LoVo (cell line): ENCODE data around the gene GAL3ST3.
"Not testable (repeated sequence)": the region's sequence is repeated elsewhere in the genome, so short reads cannot be mapped to it uniquely, and the experiment has no call there.

Experiments
- DNase-seq: peaks from one replicate; pipeline ENCODE4 v3.0.0-alpha.2; 2016; ENCODE audit warnings: low spot score

Gene GAL3ST3

DNA sequence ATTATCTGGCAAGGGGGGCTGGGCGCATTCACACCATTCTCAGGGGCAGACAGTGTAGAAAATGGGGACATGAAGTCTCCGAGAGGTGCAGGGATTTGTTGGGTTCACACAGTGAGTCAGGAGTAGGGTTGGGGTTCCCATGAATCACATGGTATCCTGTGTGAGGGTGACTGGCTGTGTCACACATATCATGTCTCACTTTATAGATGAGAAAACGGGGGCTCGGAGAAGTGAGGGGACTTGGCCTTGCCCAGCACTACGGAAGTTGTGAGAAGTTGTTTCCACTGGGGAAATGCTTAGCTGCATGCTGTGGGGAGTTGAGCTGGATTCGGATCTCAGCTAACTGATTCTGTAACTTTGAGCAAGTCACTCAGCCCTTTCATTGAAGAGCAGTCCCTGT is 4.2 kb downstream of the GAL3ST3 start:
- DNase-seq, result no peak

DNA sequence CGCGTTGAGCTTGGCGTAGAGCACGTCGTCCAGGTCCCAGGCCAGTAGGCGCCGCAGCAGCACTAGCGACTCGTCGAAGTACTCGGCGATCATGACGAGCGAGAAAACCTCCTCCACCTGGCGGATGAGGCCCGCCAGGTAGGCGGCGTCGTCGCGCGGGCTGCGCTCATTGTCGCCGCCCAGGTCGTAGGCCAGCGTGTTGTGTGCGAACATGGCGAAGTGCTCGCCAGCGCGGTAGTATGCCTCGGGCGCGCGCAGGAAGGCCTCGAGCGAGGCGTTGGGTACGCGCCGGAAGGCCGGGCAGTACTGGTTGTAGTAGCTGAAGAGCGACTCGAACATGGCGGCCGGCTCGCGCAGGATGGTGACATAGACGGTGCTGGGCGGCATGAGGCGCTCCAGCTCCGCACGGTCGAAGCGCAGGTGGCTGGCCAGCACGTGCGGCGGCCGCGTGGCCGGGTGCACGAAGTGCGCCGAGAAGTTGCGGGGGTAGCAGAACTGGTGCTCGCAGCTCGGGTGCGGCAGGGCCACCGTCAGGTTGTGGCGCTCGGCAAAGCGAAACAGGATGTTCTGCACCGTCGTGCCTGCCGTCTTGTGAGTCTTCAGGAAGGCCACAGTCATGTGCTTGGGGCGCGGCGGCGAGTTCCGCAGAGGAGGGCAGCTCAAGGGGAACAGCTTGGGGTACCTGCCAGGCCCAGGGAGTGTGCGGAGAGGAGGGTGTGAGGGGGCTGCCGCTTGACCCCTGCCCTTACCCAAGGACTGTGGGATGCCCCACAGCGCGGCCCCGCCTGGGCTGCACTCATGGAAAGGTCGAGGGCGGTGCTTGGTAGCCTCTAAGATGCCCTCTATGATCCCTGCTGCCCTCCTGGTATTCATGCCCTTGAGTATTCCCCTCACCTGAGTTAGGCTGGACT is 5.7 kb downstream of the GAL3ST3 start:
- DNase-seq, result no peak

DNA sequence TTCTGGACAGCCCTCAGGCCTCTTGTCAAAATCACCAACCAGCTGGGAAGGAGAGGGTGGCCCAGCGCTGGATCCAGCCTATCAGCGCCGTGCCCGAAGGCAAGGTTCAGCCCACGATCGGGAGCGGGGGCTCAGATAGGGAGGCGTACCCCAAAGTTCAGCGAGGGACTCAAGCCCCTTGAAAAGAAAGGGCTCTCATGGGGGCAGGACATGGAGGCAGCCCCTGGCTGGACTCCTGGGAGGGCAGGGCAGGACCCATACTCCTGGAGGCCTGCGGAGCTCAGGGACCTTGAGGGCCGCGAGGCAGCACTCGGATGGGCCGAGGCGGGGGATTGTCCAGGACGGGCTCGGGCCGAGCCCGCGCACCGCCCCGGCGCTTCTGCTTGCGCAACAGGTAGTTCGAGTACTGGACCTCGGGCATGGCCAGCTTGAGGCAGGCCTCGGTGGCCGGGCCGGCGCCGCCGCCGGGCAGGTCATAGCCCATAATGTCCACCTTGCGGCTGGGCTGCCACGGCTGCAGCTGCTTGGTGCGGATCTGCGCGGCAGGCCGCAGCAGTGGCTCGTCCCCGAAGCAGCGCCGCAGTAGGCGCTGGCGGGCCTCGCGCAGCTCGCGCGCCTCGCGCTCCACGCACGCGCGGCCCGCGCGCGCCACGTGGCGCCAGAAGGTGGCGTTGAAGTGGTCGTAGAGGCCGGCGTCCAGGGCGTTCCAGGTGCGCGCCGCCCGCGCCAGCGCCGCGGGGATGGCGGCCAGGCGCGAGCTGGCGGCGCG is 6.5 kb downstream of the GAL3ST3 start:
- no peak for DNase-seq

DNA sequence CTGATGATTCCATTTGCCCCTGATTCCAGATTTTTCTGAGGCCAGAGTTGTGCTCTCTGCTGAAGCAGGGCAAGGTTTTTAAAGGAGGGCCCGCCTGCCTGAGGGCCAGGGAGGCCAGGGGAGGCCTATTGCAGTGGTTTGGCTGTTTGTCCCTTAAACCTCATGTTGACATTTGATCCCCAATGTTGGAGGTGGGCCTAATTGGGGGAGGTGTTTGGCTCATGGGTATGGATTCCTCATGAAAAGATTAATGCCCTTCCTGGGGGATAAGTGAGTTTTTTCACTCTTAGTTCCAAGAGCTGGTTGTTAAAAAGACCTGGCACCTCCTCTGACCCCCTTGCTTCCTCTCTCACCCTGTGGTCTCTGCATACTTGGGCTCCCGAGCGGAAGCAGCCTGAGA is 9.2 kb downstream of the GAL3ST3 start:
- DNase-seq, result no peak

DNA sequence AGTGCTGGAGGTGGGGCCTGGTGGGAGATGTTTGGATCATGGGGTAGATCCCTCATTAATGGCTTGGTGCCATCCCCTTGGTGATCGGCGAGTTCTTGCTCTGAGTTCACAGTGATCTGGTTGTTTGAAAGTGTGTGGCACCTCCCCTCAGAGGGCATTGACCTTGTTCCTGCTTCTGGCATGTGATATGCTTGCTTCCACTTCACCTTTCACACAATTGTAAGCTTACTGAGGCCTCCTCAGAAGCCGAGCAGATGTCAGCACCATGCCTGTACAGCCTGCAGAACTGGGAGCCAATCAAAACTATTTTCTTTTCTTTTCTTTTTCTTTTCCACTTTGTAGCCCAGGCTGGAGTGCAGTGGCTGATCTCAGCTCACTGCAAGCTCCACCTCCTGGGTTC is 11.6 kb downstream of the GAL3ST3 start:
- DNase-seq, result no peak

DNA sequence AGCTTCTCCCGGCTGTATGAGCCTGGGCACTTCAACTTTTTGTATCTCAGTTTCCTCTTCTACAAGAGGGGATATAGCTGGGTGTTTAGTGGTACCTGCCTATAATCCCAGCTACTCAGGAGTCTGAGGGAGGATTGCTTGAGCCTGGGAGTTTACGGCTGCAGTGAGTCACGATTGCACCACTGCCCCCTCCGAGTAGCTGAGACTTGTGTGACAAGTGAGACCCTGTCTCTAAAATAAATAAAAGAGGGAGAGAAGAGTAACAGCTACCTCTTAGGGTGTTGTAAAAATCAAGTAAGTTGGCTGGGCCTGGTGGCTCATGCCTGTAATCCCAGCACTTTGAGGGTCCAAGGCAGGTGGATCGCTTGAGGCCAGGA is 12.6 kb downstream of the GAL3ST3 start:
- DNase-seq, result no peak

DNA sequence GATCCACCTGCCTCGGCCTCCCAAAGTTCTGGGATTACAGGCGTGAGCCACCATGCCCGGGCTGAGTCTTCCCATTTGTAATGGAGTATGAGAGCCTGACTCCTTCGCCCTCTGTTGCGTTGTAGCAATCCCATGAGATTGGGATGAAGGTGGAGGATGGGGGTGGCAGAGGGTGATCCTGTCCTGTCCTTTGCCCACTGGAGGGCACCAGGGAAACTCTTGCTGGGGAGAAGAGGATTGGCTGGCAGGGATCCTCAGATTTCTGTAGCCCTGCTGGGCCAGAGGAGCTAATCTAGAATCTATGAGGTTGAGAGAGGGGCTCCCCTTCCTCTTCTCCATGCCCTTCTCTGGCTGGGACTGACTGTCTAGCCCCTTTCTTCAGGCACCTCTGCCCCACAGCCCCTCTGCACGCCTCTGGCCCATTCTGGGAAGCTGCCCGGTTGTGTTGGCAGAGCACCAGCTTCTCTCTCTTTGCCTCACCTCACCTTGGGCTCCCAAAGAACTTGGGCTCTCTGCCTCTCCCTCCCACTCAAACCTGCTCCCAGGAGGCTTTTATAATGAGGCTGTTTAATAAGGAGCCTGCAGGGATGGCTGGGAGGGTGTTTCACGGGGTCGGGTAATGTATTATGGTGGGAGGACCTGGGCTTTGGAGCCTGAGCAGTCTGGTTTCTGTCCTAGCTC is 13.2 kb downstream of the GAL3ST3 start:
- no peak for DNase-seq

DNA sequence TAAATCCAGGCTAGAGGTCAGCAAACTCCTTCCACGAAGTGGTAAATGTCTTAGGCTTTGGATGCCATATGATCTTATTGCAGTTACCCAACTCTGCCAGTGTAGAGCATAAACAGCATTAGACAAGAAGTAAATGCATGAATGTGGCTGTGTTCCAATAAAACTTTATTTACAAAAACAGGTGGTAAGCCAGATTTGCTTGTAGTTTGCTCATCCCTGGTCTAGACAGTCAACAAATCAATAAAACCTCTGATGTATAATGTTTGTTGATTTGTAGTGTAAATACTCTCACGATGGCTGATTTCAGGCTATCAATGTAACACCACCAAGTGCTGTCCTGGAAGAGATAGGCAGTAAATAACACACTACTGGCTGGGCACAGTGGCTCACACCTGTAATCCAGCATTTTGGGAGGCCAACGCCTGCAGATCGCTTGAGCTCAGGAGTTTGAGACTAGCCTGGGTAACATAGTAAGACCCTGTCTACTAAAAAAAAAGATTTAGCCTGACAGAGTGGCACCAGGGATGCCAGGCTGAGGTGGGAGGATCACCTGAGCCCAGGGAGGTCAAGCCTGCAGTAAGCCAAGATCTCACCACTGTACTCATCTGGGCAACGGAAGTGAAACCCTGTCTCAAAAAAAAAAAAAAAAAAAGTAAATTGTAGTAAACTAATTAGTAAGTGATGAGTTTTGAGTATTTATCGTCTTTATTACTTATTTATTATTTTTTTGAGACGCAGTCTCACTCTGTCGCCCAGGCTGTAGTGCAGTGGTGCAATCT is 15.8 kb downstream of the GAL3ST3 start:
- DNase-seq, result no peak

DNA sequence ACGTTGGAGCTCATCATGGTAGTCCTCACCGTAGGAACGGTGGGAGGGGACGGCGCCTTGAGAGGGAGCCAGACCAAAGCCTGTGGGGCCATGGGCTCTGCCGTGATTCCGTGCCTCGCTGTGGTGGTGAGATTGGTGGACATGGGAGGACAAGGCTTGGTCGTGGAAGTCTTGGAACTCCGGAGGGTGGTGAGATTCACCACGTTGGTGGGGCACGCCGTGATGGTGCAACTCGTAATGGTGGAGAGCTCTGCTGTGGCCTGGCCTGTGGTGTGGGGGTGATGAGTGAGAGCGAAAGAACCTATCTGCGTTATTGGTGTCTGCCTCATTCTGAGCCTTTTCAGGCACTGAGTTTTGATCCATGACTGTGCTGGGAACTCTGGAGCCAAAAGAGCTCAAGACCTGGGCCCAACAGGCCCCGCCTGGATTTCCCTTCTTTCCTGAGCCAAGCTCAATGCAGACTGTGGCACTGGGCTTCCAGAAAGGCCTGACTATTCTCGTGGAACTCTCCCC is 22.9 kb downstream of the GAL3ST3 start, which contains the start of gene CATSPER1:
Gene CATSPER1, minus strand, starts transcription at position 463 of the 513 bp plus-strand sequence. Its CDS starts 100 bp downstream, at position 363.
- DNase-seq, result no peak

DNA sequence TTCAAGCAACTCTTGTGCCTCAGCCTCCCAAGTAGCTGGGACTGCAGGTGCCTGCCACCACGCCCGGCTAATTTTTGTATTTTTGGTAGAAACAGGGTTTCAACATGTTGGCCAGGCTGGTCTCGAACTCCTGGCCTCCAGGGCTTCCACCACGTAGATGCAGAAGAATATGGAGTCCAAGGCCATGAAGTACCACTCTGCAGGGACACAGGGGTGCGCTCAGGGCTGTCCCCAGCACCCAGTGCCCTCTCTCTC is 25.8 kb downstream of the GAL3ST3 start:
- DNase-seq, result not testable (repeated sequence)

DNA sequence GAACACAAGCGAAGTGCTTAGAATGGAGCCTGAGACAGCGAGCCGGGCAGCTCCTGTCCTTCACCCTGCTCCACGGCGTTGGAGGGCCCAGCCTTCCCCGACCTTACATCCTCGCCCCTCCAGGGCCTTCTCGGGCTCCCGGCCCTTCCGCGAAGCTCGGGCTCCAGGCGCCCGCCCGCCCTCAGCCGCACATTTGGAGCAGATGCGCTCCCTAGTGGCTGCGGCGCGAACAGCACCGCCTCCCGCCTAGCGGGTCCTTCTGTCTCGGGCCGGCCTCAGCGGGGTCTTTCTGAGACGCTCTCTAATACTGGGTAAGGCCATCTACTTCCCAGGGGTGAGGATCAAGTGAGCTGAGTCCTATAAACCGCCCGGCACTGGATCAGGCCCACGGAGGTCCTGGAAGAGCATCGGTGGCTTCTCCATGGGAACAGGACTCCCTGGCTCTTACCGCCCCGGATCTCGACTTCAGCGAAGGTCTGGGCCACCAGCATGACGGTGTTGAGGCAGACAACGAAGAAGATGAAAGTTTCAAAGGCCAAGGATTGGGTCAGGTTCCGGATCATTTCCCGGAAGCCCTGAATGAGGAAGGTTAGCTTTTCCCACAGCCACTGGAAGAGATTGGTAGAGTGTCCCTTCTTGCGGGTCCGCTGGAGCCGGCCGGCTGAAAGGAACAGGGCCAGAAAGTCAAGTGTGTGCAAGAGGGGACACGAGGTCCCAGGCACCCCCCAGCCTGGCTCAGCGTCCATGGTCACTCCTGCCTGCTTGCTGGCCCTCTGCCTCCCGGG is 26.4 kb downstream of the GAL3ST3 start:
- peak; percentile 76 for DNase-seq

DNA sequence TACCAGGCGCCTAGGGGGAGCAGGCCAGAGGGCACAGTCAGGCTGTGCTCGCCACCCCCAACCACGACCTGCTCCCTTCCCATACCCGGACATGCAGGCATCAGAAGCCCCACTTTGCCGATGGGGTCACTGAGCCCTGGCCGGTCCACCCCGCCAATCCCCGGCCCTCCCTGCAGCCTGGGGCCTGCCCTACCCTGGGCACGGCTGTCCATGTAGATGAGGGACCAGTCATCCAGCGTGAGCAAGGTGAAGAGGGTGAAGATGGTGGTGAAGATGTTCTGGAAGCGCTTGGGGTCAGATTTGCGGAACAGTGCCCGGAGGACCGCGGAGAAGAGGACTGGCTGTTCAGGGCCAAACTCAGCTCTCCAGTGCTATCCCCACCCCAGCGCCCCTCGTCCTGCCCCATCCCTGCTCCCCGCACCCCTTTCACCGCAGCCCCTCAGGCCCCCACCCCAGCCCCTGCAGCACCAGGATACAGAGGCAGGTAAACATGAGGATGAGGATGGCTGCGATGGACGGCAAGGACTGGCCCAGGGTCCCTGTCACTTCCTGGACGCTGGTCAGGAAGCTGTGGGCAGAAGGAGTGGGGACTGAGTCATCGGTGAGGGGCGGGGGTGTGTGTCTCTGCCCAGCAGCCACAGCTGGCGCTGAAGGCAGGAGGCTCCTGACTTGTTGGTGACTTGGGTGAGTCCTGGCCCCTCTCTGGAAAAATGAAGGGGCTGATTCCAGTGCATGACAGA is 28.2 kb downstream of the GAL3ST3 start:
- DNase-seq, result peak; percentile 62

DNA sequence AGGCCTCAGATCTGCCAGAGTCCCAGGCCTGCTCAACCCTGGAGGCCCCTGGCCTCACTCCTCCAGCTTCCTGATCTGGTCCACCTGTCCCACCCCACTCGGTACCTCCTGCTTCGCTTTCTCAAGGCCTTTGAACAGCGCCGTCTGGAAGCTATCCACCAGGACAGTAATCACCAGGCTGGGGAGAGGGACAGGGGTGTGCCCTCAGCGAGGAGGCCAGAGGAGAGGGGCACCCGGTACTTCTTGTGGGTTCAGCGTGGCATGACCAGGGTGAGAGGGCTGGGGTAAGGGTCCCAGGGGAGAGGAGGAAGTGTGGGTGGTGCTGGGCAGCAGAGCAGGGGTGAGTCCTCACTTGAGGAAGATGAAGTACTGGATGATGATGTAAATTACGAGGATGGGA is 28.7 kb downstream of the GAL3ST3 start:
- DNase-seq, result no peak

DNA sequence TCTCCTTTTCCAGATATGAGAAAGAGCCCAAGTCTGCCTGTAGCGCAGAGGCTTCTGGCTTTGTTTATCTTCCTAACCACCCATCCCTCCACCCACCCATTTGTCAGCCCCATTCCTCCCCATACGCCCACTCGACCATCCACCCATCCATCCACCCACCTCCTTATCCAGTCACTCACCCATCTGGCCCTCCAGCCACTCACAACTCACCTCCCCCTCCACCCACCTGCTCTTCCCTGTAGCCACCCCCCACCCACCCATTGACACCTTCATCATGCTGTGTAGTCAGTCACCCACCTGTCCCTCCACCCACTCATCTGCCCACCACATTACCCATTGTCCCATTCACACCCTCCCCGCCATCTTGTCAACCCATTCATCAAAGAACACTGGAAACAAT is 31.6 kb downstream of the GAL3ST3 start:
- DNase-seq, result no peak

DNA sequence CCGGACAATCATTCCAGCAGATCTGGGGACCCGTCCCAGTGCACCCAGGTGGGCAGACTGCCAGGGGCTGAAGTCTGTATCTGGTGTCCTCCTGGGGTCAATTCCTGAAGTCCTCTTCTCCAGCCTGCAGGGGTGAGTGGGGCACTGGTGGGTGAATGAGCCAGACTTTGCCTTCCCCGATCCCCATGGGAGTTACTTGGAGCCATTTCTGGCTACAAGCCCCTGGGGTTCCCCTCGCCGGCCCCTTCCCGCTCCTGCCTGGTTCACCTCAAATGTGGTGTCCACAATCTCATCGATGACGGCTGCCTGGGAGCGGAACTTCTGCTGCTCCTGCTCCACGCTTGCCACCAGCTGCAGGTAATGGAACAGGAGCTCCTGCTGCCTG is 32.2 kb downstream of the GAL3ST3 start:
- no peak for DNase-seq

DNA sequence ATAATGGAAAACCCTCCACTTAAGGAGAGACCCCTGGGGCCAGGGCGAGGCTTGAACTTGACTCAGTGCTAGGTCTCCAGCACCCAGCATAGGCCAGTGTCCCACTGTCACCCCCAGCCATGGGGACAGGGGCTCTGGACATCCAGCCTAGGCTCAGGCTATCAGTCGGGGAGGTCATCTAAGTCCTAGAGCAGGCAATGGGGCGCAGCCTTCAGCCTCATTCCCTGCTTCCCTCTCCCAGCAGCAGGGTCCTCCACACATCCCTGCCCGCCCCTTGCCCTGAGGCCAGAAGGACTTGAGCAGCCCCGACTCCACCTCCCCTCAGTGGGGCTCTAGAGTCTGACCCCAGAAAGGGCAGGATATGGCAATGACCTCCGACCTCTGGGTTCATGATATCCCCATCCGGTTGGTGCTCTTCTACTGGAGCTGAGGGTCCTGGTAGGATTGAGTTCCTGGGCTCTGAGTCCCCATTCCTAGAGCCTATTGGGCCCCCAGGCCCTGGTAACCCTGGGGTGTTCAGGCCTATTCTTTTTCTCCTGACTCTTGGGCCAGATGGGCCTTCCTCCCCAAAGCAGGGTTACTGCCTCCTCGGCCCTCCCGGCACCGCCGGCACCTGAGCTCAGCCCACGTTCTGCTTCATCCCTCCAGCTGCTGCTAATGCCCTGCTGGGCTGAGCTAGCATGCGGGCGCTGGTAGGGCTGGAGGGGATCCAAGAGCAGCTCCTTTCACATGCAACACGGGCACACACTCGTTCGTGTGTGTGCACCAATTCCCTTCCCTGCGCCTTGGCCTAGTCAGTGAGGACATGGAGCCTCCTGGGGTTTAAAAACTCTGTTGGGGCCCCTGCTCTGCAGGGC is 32.8 kb downstream of the GAL3ST3 start:
- DNase-seq, result no peak

DNA sequence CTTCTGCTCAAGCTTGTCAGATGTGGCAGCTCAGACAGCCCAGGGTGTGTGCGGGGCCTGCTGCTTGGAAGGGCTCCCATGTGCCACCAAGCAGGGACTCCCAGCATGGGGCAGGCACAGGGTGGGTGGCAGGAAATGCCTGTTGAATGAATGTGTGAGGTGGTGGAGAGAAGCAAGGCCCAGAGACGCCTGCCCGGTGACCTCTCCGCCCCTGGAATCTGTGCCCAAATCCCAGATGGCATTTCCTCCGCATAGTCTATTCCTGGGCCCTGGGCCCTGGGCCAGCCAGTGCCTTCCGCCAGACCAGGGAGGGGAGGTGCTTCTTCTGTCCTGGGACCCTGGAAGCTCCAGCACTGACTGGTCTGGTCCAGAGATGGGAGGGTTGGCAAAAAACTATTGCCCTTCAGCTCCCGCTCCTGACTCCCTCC is 33.5 kb downstream of the GAL3ST3 start:
- DNase-seq, result peak; percentile 46

DNA sequence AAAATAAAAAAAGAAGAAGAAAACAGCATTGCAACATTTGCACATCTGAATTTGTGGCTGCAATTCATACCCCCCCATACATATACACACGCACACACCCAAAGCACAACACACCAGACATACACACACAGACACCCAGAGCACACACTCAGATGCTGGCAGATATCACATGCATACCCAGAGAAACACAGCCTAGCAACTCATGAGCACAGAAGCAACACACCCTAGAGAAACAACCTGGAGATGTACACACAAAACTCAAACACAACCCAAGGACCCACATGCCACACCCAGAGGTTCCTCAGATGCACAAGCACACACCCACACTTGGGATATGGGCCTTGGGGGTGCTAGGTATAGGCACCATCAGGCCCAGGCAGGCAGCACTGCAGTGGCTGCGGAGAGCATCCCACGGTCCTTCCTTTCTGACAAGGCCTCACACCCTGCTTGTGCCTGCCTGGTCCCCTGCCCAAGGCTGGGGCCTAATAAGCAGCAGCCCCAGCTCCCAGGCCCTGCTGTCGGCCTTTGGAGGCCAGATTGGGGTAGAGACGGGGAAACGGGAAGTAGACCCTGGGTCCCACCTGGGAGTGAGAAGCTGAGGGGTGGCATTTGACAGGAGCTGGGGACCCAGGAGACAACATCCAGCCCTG is 34.0 kb downstream of the GAL3ST3 start:
- DNase-seq, result no peak

DNA sequence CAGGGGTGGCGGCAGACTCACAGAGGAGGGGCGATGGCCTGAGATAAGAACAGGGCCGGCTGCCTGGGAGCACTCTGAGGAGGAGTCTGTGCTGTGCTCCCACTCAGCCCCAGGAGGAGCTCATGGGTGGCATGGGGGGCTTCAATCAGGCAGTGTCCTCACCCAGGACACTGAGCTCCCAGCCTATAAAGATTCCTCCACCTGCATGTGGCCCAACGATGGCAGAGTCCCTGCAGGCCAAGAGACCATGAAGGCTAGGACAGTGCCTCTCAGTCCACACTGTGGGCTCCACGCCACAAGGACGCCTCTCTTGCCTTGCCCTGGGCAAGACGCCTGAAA is 35.2 kb downstream of the GAL3ST3 start:
- DNase-seq, result no peak
